Panc1 (cell line): ENCODE data around the gene LRRFIP2.

ENCODE experiments used
- CTCF ChIP-seq: fragments of 450-650 bp; IDR thresholded peaks from 2 replicates; pipeline ENCODE4 v1.5.1; 2017; ENCODE audit warnings: mild to moderate bottlenecking
- POLR2AphosphoS5 ChIP-seq: IDR thresholded peaks from 2 replicates; pipeline ENCODE4 v1.6.1; 2012; ENCODE audit warnings: mild to moderate bottlenecking, low read depth, low read length, moderate library complexity
- SIN3A ChIP-seq: IDR thresholded peaks from 2 replicates; pipeline ENCODE4 v1.6.1; 2012; ENCODE audit warnings: low read depth, mild to moderate bottlenecking, low read length, moderate library complexity, borderline replicate concordance; ENCODE audit not compliant: insufficient read depth

GRCh38 chr3:37082317-37082716 lies 92.1 kb downstream of the LRRFIP2 start:
- TF ChIP-seq SIN3A (no peak), CTCF (no peak), POLR2AphosphoS5 (no peak)
